ENCODE measurements around the gene ACP1.

ACP1 gene

DNA sequence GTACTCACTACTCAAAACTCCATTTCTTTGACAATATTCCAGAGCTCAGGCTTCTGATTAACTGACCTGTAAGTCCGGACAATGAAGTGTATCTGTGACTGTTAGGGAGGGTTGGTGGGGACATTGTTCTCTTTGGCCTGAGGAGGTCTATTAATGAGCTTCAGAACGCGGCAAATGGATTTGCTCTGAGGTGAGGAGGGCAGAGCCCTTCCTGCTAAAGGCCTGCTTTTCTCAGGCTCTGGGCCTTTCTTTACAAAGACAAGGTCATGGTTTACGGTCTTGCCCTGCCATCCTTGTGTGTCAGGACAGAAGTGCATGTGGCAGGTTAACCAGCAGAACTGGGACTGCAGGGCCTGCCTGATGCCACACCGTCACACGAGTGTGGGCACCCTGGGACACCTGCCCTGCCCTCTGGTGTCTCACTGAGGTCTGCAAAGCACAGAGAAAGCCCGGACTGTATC lies 15.9 kb downstream of the ACP1 start:
- no peak for DNase-seq (ENCODE audit: low read depth)

DNA sequence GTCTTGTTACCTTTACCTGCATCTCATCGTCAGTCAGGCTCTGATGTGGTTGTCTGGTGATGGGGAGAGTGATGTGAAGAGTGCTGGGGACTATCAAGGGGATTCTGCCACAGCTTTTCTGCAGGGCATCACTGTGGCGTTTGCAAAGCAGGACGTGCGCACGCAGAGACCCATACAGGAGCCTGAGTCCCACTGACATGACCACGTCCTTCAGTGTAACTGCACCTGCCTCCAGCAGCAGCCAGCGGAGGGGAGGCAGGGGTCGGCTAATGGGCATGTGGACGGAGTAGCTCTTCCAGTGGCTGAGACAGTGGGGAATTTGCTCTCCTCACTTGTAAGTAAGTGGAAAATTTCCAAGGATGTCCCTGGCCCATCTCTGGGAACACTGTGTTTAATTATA lies 16.6 kb downstream of the ACP1 start:
- DNase-seq (ENCODE audit: low read depth): no peak

- DNase-seq (ENCODE audit: low read depth): no peak
These were observed 17.9 kb downstream of the ACP1 start for GRCh38 chr2:282371-283263.

DNA sequence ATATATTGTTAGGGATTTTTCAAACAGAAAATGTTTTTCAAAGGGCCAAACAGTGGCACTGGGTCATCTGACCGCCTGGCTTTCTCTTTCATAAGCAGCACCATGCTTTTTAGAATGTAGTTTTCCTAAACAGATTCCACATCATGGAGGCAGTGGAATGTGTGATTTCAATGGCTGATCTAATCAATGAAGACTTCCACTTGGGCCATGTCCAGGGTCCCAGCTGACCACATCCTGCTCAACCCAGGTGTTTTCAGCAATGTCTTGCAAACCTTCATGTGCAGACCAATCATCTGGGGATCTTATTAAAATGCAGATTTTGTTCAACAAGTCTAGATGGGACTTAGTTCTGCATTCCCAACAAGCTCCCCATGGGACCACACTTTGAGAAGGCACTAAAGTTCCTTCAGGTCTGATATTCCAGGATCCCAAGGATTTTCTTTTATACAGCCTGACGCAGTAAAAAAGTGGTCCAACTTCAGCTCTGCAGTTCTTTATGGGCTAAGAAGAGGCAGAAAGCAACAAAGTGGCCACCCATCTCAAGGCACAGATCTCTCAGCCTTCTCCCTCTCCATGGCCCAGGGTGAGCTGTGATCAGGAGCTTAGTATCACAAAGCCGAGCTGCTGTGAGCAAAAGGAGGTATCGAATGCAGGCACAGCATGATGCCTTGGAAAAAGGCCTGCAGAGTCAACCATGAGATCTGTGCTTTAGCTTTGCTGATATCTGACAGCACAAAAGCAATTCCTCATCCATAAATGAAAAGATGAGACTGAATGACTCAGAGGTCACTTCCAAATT lies 19.4 kb downstream of the ACP1 start:
- DNase-seq (ENCODE audit: low read depth): peak; percentile 15

- peak; percentile 21 for DNase-seq (ENCODE audit: low read depth)
These were observed 20.2 kb downstream of the ACP1 start for GRCh38 chr2:284896-285492.

- peak; percentile 86 for DNase-seq (ENCODE audit: low read depth)
These were observed 20.8 kb downstream of the ACP1 start for GRCh38 chr2:285531-285930.

GRCh38 chr2:286035-286434 lies 21.3 kb downstream of the ACP1 start:
- no peak for DNase-seq (ENCODE audit: low read depth)

DNA sequence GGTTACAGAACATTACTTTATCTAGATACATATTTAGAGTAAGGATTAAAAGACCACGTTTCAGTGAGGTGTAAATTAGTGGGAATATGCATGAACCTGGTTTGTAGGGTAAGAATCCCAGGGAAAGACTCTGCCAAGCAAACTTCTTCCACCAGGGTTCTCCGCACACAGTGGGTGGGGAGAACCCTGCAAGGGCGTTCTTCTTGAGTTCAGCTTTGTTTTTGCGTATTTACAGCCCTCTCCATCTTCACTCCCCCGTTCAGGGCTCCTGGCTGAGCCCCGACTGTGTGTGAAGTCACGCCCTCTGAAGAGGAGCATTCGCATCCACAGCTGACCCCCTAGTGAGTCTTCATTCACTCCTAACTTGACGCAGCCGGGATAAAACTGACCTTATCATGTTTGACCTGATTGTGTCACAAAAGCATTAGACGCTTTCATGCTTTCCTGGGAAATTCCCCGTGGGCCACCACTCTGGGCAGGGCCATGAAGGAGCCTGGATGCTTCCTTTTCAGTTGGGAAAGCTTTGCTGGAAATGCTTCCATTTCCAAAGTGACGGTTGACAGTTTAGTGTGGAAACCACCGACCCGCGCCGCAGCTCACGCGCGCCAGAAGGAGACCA lies 22.1 kb downstream of the ACP1 start:
- peak; percentile 15 for DNase-seq (ENCODE audit: low read depth)

DNA sequence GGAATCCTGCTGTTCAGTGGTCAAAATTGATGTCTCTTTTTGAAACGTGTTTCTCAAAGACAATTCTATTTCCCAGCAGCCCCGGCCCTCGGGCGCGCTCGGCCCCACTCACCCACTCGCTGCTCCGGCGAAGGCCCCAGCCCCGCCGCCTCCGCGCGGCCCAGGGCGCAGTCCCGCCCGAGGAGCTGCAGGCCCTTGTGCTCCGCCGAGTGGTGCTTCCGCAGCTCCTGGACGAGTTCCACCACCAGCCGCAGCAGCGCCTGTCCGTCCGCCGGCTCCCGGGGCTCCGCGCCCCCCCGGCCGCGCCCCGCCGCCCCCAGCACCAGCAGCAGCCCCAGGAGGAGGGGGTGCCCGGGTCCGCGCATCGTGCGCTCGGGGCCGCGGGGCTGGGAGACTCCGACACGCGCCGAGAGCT lies 22.7 kb downstream of the ACP1 start:
- peak; percentile 61 for DNase-seq (ENCODE audit: low read depth)

DNA sequence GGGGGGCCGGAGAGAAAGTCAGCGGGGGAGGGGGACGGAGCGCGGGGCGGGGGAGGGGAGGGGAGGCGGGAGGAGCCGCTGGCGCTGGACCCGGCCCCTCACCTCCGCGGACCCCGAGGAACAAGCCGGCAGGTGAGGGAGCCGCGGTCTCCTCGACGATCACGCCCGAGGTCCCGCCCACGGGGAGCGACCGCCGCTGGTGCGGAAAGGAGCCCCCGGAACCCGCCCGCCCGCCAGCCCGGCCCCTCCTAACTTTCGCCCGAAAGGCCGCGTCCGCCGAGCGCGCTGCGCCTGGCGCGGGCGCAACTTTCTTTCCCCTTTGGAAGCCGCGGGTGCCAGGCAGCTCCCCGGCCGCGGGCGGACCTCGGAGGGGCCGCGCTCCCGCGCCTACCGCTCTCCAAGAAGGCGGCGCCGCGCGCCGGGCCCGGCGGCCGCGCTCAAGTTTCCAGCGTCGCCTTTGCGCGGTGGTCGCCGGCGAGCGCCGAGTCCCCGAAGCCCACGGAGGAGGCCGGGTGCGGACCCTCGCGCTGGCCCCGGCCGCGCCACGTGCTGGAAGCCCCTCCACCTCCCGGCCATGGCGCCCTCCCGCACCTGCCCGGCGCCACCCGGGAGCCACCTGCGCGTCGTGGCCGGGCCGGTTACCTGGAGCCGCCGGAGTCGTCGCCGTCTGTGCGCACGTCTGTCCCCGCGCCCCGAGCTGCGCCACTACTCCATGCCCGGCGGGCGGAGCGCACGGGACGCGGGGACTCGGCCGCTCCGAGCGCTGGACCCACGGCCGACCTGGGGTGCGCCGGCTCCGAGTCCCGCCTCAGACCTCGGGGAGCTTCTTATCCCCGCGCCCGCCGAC lies 23.4 kb downstream of the ACP1 start, which contains the start of gene ALKAL2:
Gene ALKAL2, minus strand, starts transcription at position 181 of the 847 bp plus-strand sequence. CDS start 256 bp downstream, outside the sequence.
- DNase-seq (ENCODE audit: low read depth): peak; percentile 27

- DNase-seq (ENCODE audit: low read depth): no peak
These were observed 24.1 kb downstream of the ACP1 start for GRCh38 chr2:288758-289361.

GRCh38 chr2:289362-290089 lies 24.8 kb downstream of the ACP1 start:
- DNase-seq (ENCODE audit: low read depth): peak; percentile 11

GRCh38 chr2:290090-290722 lies 25.5 kb downstream of the ACP1 start:
- peak; percentile 80 for DNase-seq (ENCODE audit: low read depth)

- DNase-seq (ENCODE audit: low read depth): no peak
These were observed 30.3 kb downstream of the ACP1 start for GRCh38 chr2:295090-295489.

GRCh38 chr2:296354-296753 lies 31.6 kb downstream of the ACP1 start:
- no peak for DNase-seq (ENCODE audit: low read depth)

DNA sequence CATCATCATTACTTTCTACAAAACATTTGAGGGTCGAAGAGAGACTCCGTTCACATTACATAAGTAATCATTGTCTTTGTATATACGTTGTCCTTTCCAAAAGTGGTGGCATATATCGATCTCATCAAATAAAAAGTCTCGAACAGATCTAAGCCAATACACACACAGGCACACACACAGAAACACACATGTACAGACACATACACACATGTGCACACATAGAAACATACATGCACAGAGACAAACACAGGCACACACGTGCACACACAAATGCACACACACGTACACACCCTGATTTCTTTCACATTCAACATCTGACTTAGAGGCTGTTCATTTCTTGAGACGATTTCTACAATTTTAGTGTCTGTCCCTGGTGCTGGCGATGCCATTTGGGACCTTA lies 40.6 kb downstream of the ACP1 start:
- DNase-seq (ENCODE audit: low read depth): no peak

- no peak for DNase-seq (ENCODE audit: low read depth)
These were observed 44.6 kb downstream of the ACP1 start for GRCh38 chr2:309148-309953.

GRCh38 chr2:309954-310510 lies 45.3 kb downstream of the ACP1 start:
- no peak for DNase-seq (ENCODE audit: low read depth)

Measured in iris pigment epithelial cell (primary cell).